ENCODE data around the gene TES. TPM values are rescaled to one million over a fixed set of nuclear protein-coding genes. Genes with fewer than 3 reads are reported as not detected.

TES gene
- total RNA-seq, 1 donor from 2014 or later: 96.7 TPM

DNA sequence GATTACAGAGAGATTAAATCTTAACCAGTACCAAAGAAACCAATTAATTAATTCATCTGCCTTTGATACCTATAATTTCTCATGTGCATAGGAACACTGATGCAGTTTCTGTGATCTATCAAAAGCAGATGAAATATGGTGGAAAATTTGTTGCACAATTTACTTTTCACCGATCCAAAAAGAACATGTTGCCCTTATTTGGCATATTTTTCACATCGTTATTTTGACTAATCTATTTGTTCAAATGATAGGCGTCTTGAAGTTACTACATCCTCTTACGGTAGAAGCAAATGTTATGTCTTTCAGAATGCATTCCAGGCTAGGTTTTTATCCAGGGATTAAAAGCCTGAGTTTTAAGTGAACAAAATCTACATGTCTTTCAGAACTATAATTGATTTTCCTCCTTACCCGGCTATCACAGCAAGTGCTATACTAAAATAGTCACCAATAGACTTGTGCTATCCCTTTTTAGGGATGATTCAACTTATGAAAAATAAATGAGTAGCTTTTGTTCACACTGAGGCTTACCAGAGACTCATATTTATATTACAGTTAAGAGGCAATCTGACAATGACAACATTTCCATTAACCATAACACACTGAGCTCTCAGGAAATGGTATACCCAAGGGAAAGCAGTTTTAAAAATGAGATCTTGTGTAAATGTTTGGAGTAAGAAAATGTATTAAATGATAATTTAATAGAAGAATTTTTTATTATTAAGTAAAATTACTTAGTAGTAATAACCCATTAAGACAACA lies 16.8 kb upstream of the TES start:
- DNase-seq (ENCODE audit: low spot score): no peak

DNA sequence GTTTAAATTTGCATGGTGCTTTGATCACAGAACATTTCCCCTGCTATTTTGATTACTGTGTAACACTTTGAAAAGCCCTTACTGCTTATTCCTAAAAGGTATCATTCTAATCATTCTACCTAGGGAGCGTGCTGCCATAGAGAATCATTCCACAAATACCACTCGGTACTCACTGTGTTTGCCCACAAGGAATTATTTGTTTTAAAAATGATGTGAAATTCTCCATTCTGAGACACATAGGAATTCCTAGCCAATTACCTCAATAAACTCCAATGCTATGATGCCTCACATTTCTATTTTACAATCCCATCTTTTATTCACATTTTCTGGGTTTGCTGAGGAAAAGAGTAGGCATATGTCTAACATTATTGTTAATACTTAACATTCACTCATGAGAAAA lies 16.2 kb upstream of the TES start:
- no peak for DNase-seq (ENCODE audit: low spot score)

DNA sequence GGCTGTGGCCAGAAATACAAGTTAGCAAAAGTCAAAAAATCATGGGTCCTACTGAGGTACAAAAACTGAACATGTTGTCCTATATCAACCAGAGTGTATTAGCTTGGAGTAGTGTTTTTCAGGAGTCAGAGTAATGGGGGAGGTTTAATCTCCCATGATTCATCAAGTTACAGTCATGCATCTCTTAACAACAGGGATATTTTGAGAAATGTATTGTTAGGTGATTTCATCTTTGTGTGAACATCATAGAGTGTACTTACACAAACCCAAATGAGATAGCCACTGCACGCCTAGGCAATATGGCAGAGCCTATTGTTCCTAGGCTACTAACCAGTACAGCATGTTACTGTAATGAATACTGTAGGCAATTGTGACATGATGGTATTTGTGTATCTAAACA lies 14.9 kb upstream of the TES start:
- no peak for DNase-seq (ENCODE audit: low spot score)

DNA sequence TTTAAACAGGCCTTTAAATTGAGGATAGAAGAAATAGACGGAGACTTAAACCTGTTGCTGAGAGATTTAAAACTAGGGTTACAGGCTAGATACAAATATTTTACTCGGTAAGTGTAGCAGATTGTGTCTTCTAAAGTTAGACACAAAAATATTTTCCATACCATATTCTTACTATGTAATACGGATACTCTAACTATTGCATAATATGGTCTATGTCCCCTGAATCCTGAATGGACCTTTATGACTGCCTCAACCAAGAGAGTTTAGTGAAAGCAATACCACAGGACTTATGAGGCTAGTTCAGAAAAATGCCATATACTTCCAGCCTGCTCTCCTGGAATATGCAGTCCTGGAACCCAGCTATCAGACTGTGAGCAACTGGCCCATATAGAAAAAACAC lies 13.4 kb upstream of the TES start:
- DNase-seq (ENCODE audit: low spot score): no peak

DNA sequence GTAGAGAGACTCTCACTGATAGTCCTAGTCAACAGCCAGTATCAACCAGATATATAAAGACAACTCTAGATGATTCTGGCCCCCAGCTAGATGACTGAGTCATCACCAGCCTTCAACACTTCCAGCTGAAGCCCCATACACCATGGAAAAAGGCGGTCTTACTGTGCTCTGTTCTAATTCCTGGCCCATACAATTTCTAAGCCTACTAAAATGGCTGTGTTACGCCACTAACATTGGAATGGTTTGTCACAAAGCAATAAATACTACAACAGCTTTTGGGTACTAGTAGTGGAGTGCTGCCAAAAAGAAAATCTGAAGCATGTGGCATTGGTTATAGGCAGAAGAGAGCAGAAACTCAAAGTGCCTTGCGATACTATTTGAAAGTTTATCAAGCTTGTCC lies 13.0 kb upstream of the TES start:
- no peak for DNase-seq (ENCODE audit: low spot score)

DNA sequence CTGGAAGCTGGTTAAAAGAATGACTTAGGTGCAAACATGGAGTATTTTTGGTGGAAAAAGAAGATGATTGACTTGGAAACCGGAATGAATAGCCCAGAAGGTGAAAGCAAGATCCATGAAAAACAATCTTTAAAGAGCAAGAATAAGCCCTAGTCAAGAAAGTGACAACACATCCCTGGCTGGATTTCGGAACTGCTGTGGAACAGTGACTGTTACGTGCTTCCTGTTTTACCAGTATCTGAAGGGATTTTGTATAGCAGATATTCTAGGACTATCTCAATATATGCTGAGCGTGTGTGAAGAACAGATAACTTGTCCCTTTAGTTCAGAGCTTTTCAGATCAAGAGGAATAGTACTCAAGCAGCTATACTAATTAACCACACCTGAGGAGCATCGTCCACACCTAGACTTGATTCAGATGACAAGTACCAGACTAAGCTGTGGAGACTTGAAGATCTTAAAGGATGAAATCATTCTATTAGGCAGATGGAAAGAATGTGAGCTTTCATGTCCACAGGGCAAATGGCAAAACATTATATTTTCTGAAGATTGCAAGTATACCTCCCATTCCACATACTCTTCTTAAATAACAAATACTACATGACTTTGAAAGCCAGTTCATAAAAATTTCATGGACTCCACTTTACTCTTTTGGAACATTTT lies 11.5 kb upstream of the TES start:
- DNase-seq (ENCODE audit: low spot score): no peak

DNA sequence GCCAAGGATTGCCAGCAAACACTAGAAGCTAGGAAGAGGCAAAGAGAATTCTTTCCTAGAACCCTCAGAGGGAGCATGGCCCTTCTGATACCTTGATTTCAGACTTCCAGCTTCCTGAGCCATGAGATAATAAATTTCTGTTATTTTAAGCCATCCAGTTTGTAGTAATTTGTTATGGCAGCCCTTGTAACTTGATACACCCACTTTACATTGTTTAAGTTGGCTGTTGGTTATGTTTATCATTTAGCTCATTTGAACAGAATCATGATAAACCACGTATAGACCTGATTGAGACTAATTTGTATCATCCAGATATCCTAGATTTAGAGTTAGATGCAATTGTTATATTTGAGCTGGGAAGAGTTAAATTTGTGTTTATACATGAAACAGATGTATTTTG lies 9.4 kb upstream of the TES start:
- DNase-seq (ENCODE audit: low spot score): no peak

DNA sequence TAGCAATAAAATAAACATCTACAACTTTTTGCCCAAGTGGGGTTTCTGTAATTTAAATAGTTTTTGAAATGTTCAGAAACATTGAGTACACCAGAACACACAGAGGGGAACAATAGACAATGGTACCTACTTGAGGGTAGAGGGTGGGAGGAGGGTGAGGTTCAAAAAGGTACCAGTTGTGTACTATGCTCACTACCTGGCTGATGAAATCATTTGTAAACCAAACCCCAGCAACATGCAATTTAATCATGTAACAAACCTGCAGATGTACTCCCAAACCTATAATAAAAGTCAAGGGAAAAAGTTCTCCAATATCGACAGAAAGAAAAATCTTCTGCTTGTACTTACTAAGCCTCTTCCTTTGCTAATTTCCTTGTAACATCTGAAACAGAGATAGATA lies 4.2 kb upstream of the TES start:
- DNase-seq (ENCODE audit: low spot score): no peak

DNA sequence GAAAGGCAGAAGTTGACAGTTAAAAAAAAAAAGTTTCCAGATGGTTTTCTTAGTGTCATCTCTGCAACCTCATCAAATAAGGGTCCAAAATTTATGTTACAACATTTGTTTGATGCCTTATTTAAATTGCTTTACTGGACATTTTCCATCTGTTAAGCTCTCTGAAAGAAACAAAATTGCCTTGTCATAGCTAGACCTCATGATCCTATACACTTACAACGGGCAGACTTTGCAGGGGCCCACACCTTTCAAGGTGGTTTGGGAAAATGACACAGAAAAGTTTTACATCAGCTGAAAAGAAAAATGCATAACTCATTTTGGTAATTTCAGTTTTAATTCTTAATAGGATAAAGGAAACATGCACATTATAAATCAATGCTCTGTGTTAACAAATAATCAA lies 1.4 kb upstream of the TES start:
- DNase-seq (ENCODE audit: low spot score): no peak

DNA sequence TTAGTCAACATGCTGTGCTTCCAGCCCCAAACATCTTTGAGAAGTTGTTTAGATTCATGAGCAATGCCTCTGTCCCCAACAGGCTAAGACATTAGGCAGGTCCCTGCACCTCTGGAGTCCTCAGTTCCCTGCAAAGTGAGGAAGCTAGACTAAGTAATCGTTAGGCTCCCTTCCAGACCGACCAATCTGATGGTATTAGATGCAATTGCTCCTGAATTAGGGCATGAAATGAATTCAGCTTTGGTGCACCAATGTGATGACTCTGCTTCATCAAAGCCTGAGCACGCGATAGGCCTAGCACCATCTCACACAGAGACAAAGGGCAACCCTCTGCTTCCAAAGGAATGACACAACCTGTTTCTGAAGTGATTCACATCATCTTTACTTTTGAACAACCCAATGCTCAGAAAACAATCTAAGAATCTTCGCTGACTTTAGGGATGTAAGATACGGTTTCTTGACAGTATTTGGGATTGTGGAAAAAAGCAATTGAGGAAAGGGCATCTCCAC lies 723 bp upstream of the TES start:
- no peak for DNase-seq (ENCODE audit: low spot score)

DNA sequence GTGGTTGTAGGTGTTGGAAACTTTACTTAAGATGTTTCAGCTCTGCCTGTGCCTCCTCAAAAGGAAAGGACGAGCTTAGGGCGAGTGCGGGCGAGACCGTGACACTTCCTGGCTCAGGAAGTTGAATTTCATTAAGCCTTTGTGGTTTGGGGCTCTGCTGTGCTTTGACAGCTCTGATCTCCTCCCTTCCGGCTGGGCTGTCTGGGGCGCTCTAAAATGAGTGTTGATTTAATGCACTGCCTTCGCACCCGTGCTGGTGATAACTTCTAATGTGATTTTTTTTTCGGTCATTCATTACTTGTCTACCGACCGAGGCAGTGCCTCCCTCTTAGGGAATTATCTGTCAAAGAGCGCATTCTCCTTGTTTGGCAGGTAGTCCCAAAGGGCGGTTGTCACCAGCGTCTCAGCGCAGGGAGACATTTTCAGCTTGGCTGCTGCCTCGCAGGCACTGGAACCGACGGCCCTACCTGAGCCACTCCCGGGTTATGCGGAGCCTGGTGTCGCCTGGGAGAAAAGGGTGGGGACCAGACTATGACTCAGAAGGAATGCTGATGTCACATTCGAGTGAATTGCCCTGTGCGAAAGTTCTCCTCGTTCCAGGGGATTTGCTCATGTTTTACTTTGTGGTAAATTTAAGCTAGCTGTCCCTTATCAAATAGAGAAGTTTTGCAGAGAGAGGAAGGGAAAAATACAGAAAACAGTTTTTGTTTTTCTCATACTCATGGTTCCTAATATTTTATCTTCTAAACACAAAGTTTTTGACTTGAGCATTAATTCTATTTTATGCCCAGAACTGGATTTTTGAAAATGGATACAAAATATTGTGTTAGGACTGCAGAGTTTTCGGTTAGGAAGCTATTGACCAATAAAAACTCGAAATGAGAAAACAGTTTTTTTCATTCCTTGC lies 920 bp downstream of the TES start:
- DNase-seq (ENCODE audit: low spot score): peak; percentile 86

DNA sequence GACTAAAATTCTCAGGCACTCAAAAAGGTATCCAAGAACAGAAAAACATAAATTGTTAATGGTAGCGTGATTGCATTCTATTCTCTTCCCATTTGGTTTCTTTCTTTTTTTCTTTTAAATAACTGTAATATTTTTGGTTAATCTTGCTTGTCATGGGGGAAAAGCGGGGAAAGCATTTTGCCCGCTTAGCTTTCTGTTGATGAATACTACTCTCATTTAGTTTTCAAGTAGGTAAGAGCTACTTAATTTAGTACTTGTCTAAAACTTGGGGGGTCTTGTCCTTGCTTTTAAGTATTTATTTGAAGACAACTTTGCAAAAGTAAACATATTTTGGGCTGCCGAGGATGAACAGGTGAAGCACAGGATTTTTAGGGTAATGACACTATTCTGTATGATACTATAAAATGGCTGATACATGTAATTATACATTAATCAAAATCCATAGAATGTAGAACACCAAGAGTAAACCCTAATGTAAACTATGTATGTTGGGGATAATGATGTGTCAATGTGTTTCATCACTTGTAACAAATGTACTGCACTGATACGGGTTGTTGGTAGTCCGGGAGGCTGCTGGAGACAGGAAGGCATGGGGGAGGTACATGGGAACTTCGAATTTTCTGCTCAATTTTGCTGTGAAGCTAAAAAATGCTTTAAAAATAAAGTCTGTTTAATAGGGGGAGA lies 1.7 kb downstream of the TES start:
- no peak for DNase-seq (ENCODE audit: low spot score)

DNA sequence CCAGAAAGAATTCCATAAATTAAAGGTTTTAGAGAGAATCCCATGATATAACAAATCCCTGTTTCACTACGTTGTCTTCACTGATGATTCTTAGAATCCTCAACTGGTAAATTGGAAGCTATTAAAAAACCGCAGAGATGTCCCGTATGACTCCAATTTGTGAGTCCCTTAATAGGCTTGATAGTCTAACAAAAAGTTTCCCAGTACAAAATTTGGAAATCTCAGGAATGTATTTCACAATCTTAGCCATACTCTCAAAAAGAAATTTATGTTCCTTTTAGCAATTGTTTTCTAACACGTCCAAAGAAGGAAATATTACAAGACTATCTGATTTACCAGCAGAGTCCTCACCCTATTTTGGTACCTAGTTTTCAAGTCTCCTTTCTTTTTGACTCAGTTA lies 2.5 kb downstream of the TES start:
- no peak for DNase-seq (ENCODE audit: low spot score)

DNA sequence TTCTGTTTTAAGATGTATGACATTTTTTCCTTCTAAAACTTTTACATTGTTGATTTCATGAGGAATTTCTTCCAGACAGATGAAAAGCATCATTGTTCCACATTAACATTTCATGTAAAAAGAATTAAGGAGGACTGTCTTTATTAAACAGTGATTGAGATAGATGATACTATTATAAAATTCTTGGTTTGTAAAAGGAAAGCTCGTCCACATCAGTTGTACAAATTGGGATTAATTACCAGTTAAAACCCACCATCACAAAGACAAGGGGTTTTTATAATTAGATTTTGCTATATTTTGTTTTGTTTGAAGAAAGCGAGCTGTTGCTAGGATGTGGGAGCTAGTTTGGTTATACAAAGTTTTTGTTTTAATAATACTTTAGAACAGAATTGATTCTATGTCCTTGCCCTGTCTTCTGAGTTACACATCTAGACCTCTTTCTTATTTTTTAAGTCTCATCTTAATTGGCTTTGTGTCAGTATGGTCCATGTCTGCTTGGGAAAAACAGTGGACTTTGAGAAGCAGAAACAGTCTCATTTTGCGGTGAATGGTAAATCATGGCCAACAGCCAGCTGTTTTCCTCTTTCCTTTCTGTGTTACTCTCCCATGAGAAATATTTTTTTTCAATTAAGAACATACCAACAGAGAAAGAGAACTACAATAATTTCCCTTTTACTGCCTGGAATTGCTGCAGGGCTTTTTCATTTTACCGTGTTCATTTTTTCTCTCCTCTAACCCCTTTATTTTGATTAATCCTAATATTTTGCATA lies 3.2 kb downstream of the TES start:
- DNase-seq (ENCODE audit: low spot score): no peak

DNA sequence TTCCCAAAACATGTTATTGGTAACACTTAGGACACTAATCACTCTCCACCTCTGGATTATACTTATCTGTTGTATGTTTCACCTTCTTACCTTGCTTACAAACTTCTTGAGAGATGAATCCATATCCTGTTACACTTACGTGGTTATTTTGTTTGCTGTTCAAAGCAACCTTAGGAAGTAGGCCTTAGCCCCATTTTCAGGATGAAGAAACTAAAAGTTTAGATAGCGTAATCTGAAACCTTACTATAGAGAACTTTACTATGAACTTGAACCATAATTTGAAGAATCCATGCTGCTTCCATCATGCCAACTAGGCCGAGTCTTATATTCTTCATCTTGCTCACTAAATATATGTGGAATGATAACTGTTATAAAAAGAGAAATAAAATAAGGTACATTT lies 4.6 kb downstream of the TES start:
- no peak for DNase-seq (ENCODE audit: low spot score)

DNA sequence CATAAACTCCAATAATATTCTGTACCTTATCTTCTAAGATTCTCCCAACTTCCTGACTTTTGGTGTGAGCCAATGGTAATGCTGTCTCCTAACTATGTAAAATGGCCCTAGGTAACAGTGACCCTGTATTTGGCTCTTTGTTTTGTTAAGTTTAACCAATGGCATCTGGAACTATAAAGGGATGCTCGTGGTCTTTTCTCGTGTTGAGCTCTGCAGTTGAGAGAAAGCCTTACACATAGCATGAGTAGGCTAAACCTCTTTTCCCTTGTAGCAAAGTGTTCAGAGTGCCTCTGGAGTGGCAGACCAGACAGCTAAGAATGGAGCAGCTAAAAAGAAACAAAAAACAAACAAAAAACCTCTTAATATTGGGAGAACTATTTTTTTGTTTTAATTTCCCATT lies 5.2 kb downstream of the TES start:
- no peak for DNase-seq (ENCODE audit: low spot score)

DNA sequence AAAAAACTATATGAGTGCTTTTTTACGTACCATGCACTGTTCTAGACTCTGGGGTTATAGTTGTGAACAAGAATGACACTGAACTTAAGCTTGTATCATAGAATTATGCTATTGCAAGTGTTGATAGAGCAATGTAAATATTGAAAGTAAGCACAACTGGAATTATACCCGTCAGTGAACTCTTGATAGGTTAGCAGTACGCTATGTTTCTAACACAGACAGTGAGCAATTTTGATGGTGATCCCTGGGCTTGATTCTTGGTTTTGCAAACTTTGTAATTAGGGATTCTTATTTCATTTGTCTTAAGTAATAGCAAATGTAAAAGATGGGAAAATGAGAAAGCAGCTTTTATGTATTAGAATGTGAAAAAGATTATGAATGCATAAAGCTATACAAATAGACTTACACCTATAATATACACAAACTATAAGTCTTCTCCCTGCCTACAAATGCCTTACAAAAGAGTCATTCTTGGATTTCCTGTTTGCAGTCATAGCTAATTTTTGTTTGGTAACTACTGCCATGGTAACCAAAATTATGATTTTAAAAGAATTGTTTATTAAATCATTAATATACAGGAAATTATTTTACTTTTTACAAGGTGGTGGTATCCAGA lies 6.7 kb downstream of the TES start:
- no peak for DNase-seq (ENCODE audit: low spot score)

DNA sequence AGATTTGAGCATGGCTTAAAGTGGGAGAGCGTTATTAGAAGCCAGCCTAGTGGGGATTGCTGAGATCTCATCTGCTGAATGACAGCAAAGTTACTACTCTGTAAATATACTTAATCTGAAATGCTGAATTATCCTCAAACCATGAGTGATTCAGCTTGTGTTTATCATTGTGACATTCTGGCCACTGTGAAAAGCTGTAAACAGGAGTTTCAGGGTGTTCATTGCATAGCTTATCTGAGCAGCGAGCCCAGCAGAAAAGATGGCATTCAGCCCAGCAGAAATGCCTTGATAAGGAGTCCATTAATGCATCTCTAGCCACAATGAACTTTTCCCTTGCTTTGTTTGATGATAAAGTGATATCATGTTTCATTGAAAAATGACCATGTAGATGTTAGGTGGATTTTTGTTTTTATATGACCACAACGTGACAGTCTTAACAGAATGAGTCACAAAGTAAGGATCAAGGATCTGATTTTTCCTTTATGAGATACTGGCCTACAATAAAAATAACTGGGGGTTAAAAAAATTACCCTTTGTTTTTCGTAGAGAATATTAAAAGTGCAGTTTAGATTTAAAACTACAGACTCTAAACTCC lies 7.8 kb downstream of the TES start:
- DNase-seq (ENCODE audit: low spot score): peak; percentile 64

DNA sequence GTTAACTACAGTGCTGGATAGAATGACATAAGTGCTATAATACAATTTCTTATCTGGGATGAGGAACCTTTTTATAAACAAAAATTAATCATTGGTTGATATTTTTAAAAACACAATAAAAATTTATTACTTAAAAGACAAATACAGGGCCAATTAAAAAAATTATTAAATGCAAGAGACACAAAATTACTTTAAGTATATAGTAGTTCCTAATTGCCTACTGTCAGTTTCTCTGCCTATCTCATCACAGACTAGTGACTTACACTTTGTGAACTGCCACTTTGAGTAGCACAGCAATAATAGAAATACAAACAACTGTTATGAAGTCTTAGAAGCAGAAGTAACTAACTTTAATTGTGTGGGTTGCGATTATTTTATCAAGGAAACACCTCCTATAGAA lies 8.4 kb downstream of the TES start:
- no peak for DNase-seq (ENCODE audit: low spot score)

DNA sequence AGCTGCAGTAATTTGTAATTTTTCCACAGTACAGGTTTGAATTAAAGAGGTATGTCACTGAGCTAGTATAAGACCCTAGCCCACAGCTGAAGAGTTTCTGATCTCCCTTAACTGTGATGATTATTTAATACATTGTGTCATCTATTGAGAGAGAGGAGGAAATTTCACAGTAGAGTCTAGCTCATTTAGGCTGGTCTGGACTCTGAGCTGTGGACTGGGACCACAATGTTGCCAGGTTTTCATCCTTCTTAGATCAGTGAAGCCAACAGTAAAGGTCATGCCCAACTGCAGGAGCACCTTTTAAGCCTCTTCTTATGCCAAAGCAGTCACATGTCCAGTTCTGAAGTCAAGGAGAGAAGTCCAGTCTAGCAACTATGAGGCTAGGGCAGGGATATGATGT lies 8.9 kb downstream of the TES start:
- no peak for DNase-seq (ENCODE audit: low spot score)

All from mucosa of gallbladder (tissue), 1 donor.